H1 (cell line): ENCODE measurements around the gene NKIRAS2. TPM values are rescaled to one million over a fixed set of nuclear protein-coding genes. Genes with fewer than 3 reads are reported as not detected.

ENCODE experiments used
- CTCF ChIA-PET: fragments of 300-600 bp; sonication (Branson Sonifier 250); formaldehyde crosslinking; loops from one replicate; lab custom pipeline; 2021; ENCODE audit not compliant: partially characterized antibody; lab: Charles Lee
- POLR2A ChIA-PET: fragments of 300-600 bp; sonication (Branson Sonifier 250); formaldehyde crosslinking; loops from one replicate; lab custom pipeline; 2021; ENCODE audit warnings: inconsistent platforms; ENCODE audit not compliant: partially characterized antibody; lab: Charles Lee
- DNase-seq, 2 experiments: peaks; one replicate each; pipeline versions ENCODE4 v3.0.0 to v3.0.0-alpha.2; 2010 to 2022; ENCODE audit warnings: low spot score in 2 of 2, low read depth in 1 of 2, mixed read lengths in 1 of 2
- FAIRE-seq: peaks from 2 replicates; lab custom pipeline; 2011; peaks lifted over from hg19 to GRCh38; lab: Jason Lieb, UNC
- H2AFZ ChIP-seq: 2 replicates; pipeline ENCODE4 v1.8.1; 2012; ENCODE audit warnings: low read length, inconsistent platforms
- H2AK5ac ChIP-seq: 2 replicates; pipeline ENCODE4 v1.6.1; 2013; ENCODE audit warnings: low read depth, low read length
- H2BK120ac ChIP-seq: replicated peaks from 2 replicates; pipeline ENCODE3; 2013; ENCODE audit warnings: low read depth, low read length, inconsistent platforms
- H2BK12ac ChIP-seq: 2 replicates; pipeline ENCODE4 v1.6.1; 2013; ENCODE audit warnings: low read depth, low read length
- H2BK15ac ChIP-seq: 2 replicates; pipeline ENCODE4 v1.6.1; 2013; ENCODE audit warnings: low read length
- H2BK20ac ChIP-seq: 2 replicates; pipeline ENCODE4 v1.6.1; 2013; ENCODE audit warnings: low read length
- H2BK5ac ChIP-seq: 2 replicates; pipeline ENCODE4 v1.6.1; 2013; ENCODE audit warnings: low read depth, low read length
- H3K14ac ChIP-seq: 2 replicates; pipeline ENCODE4 v1.6.1; 2013; ENCODE audit warnings: inconsistent platforms; ENCODE audit not compliant: insufficient read length
- H3K18ac ChIP-seq: 2 replicates; pipeline ENCODE4 v1.6.1; 2013; ENCODE audit warnings: low read length; ENCODE audit errors: extremely low read depth
- H3K23ac ChIP-seq: 2 replicates; pipeline ENCODE4 v1.6.1; 2013; ENCODE audit warnings: inconsistent platforms; ENCODE audit not compliant: insufficient read length
- H3K23me2 ChIP-seq: 2 replicates; pipeline ENCODE4 v1.6.1; 2013; ENCODE audit warnings: low read depth, low read length
- H3K27ac ChIP-seq: 2 replicates; pipeline ENCODE4 v1.6.1; 2011; ENCODE audit warnings: low read depth, low read length, inconsistent platforms
- H3K27me3 ChIP-seq, 4 experiments: replicated peaks in 1 of 4; 1 replicate in 1 of 4; 2 replicates in 3 of 4; pipeline versions ENCODE4 v1.6.1 to v1.8.1; 2011 to 2013; ENCODE audit warnings: low read length in 3 of 4, mild to moderate bottlenecking in 3 of 4, inconsistent platforms in 2 of 4, mixed read lengths in 2 of 4, moderate library complexity in 1 of 4; ENCODE audit not compliant: control insufficient read depth in 3 of 4, insufficient read depth in 3 of 4; ENCODE audit errors: extremely low read depth in 1 of 4
- H3K36me3 ChIP-seq, 4 experiments: 2 replicates each; pipeline versions ENCODE4 v1.6.1 to v1.8.1; 2011 to 2013; ENCODE audit warnings: mild to moderate bottlenecking in 4 of 4, low read length in 3 of 4, moderate library complexity in 2 of 4, control low read depth in 1 of 4, inconsistent platforms in 1 of 4; ENCODE audit not compliant: insufficient read depth in 4 of 4, control insufficient read depth in 2 of 4
- H3K4ac ChIP-seq: replicated peaks from 2 replicates; pipeline ENCODE3; 2013; ENCODE audit warnings: low read length, low read depth, mixed read lengths, inconsistent platforms; ENCODE audit not compliant: insufficient read length
- H3K4me1 ChIP-seq, 4 experiments: replicated peaks in 1 of 4; 1 replicate in 1 of 4; 2 replicates in 3 of 4; pipeline versions ENCODE4 v1.6.1 to v1.8.1; 2011 to 2013; ENCODE audit warnings: low read length in 3 of 4, inconsistent platforms in 2 of 4, mixed read lengths in 1 of 4; ENCODE audit not compliant: insufficient read depth in 4 of 4, control insufficient read depth in 3 of 4
- H3K4me2 ChIP-seq, 2 experiments: 2 replicates each; pipeline versions ENCODE4 v1.6.1 to v1.8.1; 2011 to 2013; ENCODE audit warnings: low read depth in 2 of 2, low read length in 2 of 2, control low read depth in 1 of 2, inconsistent platforms in 1 of 2, mild to moderate bottlenecking in 1 of 2; ENCODE audit not compliant: insufficient read depth in 1 of 2
- H3K4me3 ChIP-seq, 4 experiments: fragments of 200-600, 300-600 bp in 1 of 4; sonication (generic), shearing (Covaris generic), sonication (Bioruptor Twin) in 1 of 4; 2 replicates each; pipeline versions ENCODE4 v1.5.1 to v1.8.1; 2011 to 2016; ENCODE audit warnings: low read length in 4 of 4, low read depth in 3 of 4, control low read depth in 2 of 4, inconsistent platforms in 2 of 4, mild to moderate bottlenecking in 2 of 4, mixed read lengths in 1 of 4, moderate library complexity in 1 of 4; ENCODE audit not compliant: insufficient read depth in 2 of 4; ENCODE audit errors: extremely low read depth in 1 of 4
- H3K56ac ChIP-seq: replicated peaks from 2 replicates; pipeline ENCODE3; 2013; ENCODE audit warnings: low read depth, mild to moderate bottlenecking, mixed read lengths, low read length, inconsistent platforms; ENCODE audit not compliant: insufficient read length
- H3K79me1 ChIP-seq: 2 replicates; pipeline ENCODE4 v1.6.1; 2013; ENCODE audit warnings: low read depth, low read length, control low read depth
- H3K79me2 ChIP-seq, 2 experiments: 2 replicates each; pipeline versions ENCODE4 v1.6.1 to v1.8.1; 2012 to 2013; ENCODE audit warnings: low read length in 2 of 2, mild to moderate bottlenecking in 2 of 2, inconsistent platforms in 1 of 2; ENCODE audit not compliant: insufficient read depth in 2 of 2, control insufficient read depth in 1 of 2
- H3K9ac ChIP-seq, 4 experiments: replicated peaks in 1 of 4; 1 replicate in 1 of 4; 2 replicates in 3 of 4; pipeline versions ENCODE4 v1.6.1 to v1.8.1; 2011 to 2013; ENCODE audit warnings: low read depth in 3 of 4, low read length in 3 of 4, control low read depth in 2 of 4, mild to moderate bottlenecking in 2 of 4, moderate library complexity in 2 of 4, inconsistent platforms in 1 of 4; ENCODE audit errors: extremely low read depth in 1 of 4
- H3K9me3 ChIP-seq, 2 experiments: 2 replicates each; pipeline versions ENCODE4 v1.6.1 to v1.8.1; 2012 to 2013; ENCODE audit warnings: mild to moderate bottlenecking in 2 of 2, moderate library complexity in 2 of 2, control low read depth in 1 of 2, inconsistent platforms in 1 of 2, low read depth in 1 of 2, low read length in 1 of 2, mixed read lengths in 1 of 2; ENCODE audit not compliant: insufficient read depth in 2 of 2
- H4K20me1 ChIP-seq, 2 experiments: replicated peaks in 1 of 2; 2 replicates each; pipeline versions ENCODE3 to v1.8.1; 2011 to 2013; ENCODE audit warnings: inconsistent platforms in 2 of 2, low read length in 2 of 2, mild to moderate bottlenecking in 1 of 2; ENCODE audit not compliant: insufficient read depth in 2 of 2, control insufficient read depth in 1 of 2
- H4K5ac ChIP-seq: 2 replicates; pipeline ENCODE4 v1.6.1; 2013; ENCODE audit warnings: low read length, low read depth, mixed read lengths, inconsistent platforms; ENCODE audit not compliant: insufficient read length
- H4K8ac ChIP-seq: 2 replicates; pipeline ENCODE4 v1.8.0; 2013; ENCODE audit warnings: mild to moderate bottlenecking, moderate library complexity, low read length, inconsistent platforms; ENCODE audit not compliant: insufficient read depth; ENCODE audit errors: extremely low read depth
- H4K91ac ChIP-seq: replicated peaks from 2 replicates; pipeline ENCODE3; 2013; ENCODE audit warnings: low read length, mixed read lengths, inconsistent platforms; ENCODE audit not compliant: insufficient read length
- CBX5 ChIP-seq: fragments of 300-800, 300-1000 bp; sonication (generic); IDR thresholded peaks from 2 replicates; pipeline ENCODE4 v1.7.1; 2016; ENCODE audit warnings: antibody characterized with exemption, low read length, low read depth
- CBX8 ChIP-seq: fragments of 300-800, 300-1000 bp; sonication (generic); IDR thresholded peaks from 2 replicates; pipeline ENCODE4 v1.7.1; 2016; ENCODE audit warnings: low read depth, low read length, borderline replicate concordance
- CHD1 ChIP-seq: IDR thresholded peaks from 2 replicates; pipeline ENCODE4 v1.6.1; 2012; ENCODE audit warnings: low read depth, low read length, improper control_type of control experiment
- GTF2F1 ChIP-seq: IDR thresholded peaks from 2 replicates; pipeline ENCODE4 v1.6.1; 2012; ENCODE audit warnings: low read depth, low read length, improper control_type of control experiment, borderline replicate concordance
- HDAC6 ChIP-seq: IDR thresholded peaks from one replicate; pipeline ENCODE4 v1.7.1; 2012; ENCODE audit warnings: low read depth, mild to moderate bottlenecking, inconsistent platforms, low read length, moderate library complexity
- SP2 ChIP-seq: IDR thresholded peaks from 2 replicates; pipeline ENCODE4 v1.6.1; 2012; ENCODE audit warnings: mild to moderate bottlenecking, low read length, inconsistent platforms
- TCF12 ChIP-seq: IDR thresholded peaks from 2 replicates; pipeline ENCODE4 v1.6.1; 2011; ENCODE audit warnings: low read depth, mild to moderate bottlenecking, low read length
- polyA plus RNA-seq, 7 experiments: library from polyadenylated mRNA; depleted of rRNA in 3 of 7; stranded (reverse) in 5 of 7; unstranded in 2 of 7; fragments of >200 nt in 5 of 7; fragments of 200-250 nt in 2 of 7; gene quantifications; 1 replicate in 5 of 7; 2 replicates in 1 of 7; 4 replicates in 1 of 7; pipeline versions ENCODE4 v1.2.1 to v1.2.3, GENCODE V29; 2011 to 2013; ENCODE audit warnings: missing spikeins in 2 of 7, mixed read lengths in 2 of 7
- total RNA-seq: library from RNA; stranded (reverse); fragmentation: NEBNext Ultra II Directional; extraction: Animal tissue kit (Norgen Biotek cat#: 25700); gene quantifications from 2 replicates; pipeline ENCODE4 v1.2.1, GENCODE V29; 2021
- TF ChIP-seq, protein P1 (sequence below): IDR thresholded peaks from 2 replicates; pipeline ENCODE4 v1.6.1; 2011; ENCODE audit warnings: low read depth, mild to moderate bottlenecking, low read length; ENCODE audit not compliant: insufficient read depth

NKIRAS2 gene
- total and polyA plus RNA-seq, 2 of the 8 experiments (the other 6 are each of a cell fraction or from before 2014, with no cell fraction given): 34.5 to 51.1 TPM

DNA sequence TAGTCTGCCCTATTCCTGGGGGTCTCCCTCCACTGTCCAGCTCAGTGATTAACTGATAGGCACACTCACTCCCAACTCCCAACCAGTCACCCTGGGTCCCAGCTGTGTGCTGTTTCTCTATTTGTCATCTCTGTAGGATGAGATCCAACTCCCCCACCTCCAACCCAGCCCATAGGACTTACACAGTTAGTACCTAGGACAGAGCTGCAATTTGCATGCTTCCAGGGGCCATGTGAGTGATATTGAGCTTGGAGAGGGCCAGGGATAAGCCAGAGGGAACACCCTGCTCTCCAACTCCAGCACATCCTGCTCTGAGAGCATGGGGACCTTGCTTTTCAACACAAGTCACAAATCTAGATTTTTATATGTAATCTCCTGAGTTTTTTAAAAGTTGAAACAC, 21.7 kb downstream of the NKIRAS2 start:
- Histone ChIP-seq H3K36me3 (no peaks in the 10 kb centered on the region), H4K5ac (no peak overlapping the region), H2BK120ac (no peak overlapping the region), H2AK5ac (no peak overlapping the region), H3K18ac (no peak overlapping the region), H3K27me3 (no peaks in the 10 kb centered on the region), H2BK5ac (no peak overlapping the region), H3K4ac (no peak overlapping the region), H3K4me2 (no peak overlapping the region), H2BK12ac (no peak overlapping the region), H3K4me3 (no peak overlapping the region), H3K14ac (no peak overlapping the region), H3K9me3 (no peaks in the 10 kb centered on the region), H3K27ac (no peak overlapping the region), H2AFZ (no peak overlapping the region), H4K20me1 (no peaks in the 10 kb centered on the region), H3K23me2 (no peaks in the 10 kb centered on the region), H4K8ac (no peak overlapping the region), H2BK20ac (no peak overlapping the region), H2BK15ac (no peak overlapping the region), H3K9ac (no peak overlapping the region), H3K79me1 (no peaks in the 10 kb centered on the region), H3K23ac (no peak overlapping the region), H4K91ac (no peak overlapping the region), H3K56ac (no peak overlapping the region), H3K79me2 (no peaks in the 10 kb centered on the region), H3K4me1 (peaks cover 0 to 6% (median 2%) of the 10 kb centered on the region in 4 experiments; a peak in 2 of 7 replicates)
- DNase-seq: no peak
- no peak for TF ChIP-seq CBX5
- TF ChIP-seq HDAC6: no peak
- TF ChIP-seq SP2: no peak
- TF ChIP-seq CBX8: no peak
- TF ChIP-seq, protein P1, sequence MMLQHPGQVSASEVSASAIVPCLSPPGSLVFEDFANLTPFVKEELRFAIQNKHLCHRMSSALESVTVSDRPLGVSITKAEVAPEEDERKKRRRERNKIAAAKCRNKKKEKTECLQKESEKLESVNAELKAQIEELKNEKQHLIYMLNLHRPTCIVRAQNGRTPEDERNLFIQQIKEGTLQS: no peak
- TF ChIP-seq CHD1: no peak
- TF ChIP-seq TCF12: no peak
- TF ChIP-seq GTF2F1: no peak
- ChIA-PET CTCF (interaction anchor here (0.6 to 38.8 kb wide), 11 partner anchors 8 to 344 kb away, joined by 3 to 1084 read pairs (median 6); partner anchors contain the start of genes DHX58, DNAJC7, HSPB9 and KAT2A), POLR2A (interaction anchor here (1.2 to 3.4 kb wide), 4 partner anchors 12 to 57 kb away, joined by 3 to 21 read pairs (median 4); partner anchors contain the start of gene ZNF385C)
- FAIRE-seq: no peak
